Measurements from ENCODE around the gene CLEC18B.
"Not testable (repeated sequence)": the region's sequence is repeated elsewhere in the genome, so short reads cannot be mapped to it uniquely, and the experiment has no call there.

The CLEC18B gene

DNA sequence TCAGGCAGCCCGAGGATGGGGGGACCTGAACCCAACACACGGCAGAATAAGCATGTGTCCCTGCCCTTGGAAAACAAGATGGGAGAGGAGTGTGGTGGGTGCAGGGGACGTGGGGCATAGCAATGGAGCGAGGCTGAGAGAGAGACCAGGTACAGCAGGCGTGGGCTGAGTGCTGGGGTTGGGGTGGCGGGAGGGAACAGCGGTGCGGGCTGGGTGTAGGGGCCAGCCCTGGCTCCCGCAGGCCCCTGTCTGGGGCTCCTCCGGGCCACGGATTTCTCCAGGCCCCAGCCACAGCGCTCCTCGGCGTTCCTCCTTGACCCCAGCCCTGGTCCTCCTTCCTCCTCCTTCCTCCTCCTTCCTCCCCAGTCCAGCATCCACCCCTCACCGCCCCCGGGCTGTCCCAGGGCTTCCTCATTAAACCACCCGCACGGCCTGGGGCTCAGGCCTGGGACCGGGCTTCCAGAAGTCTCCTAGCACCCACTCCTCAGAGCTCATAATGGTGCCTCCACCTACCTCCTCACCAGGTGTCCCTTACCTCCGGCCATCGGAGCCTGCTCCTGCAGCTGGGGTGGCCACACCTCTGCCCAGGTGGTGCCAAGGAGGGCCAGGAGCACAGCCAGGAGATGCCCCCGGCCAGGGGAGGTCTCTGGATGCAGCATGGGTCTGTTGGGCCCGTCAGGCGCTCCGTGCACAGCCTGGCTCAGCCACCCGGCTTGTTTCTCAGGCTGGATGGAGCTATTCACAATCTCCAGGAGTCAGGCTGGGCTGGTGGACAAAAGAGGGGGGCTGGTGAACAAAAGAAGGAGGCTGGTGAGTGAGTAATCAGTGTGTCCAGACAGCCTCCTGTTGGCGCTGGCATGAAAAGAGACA lies at the start of gene CLEC18B:
Gene CLEC18B (minus strand): TSS at position 867 of the 870 bp plus-strand sequence. CDS start 208 bp downstream, at position 659.
- not testable (repeated sequence) for DNase-seq

DNA sequence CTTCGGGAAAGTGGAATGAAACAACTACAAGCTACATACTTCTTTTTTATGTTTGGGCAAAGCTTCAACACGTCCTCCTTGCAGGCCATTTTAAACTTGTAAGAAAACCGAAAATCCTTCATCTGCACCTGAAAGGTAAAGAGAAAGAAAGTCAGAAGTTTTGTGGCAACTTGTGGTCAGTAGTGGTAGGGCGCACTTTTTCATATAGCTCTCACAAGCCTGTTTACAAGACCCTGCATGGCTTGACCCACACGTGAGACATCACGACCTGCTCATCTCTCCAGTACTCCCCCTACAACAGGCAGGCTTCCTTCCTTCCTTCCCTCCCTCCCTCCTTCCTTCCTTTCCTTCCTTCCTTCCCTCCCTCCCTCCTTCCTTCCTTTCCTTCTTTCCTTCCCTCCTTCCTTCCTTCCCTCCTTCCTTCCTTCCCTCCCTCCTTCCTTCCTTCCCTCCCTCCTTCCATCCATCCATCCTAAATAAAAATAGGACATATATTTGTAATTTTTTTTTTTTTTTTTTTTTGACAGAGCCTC lies 48.7 kb upstream of the CLEC18B start:
- no peak for DNase-seq

DNA sequence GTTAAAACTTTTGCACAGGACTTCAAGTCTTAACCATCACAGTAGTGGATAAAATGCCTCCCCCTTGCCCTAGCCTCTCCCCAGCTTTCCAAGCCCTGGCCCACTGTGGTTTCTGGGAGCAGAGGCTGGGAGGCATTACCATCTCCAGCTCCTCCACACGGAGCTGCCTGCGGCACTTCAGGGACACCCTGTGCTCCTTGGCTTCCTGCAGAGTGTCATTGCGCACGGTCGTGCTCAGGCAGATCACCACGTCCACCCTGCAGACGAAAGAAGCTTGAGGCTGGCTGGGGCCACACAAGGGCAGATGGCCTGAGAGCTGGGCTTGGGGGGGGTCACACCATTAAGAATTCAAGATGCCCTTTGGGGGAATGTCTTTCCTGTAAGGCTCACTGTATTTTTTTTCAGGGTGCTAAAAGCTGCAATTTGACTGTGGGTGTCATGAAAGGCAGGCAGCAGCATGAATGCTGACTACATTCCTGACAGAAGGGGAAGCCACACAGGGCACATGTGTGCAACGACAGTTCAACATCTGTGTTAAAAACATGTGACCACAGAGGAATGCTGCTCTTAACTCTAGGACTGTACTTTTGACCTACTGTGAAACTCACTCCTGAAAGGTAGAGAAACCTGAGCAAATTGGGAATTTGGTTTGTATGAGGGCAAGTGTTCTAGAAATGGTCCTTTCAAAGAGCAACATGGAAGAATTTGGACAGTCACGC lies 47.7 kb upstream of the CLEC18B start:
- DNase-seq = no peak

DNA sequence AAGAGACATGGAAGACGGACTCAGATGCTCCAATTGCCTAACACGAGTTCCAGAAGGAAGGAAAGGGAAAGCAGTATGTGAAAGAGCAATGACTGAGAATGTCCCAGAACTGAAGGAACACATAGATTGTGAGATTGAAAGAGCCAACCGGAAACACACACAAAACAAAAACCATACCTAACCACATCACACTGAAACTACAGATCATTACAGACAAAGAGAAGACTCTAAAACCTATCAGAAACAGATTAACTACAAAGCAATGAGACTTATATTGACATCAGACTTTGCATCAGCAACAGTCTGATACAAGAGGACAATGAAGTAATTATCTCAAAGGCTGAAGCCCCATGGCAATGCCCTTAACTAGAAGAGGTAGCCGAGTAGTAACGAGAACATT lies 45.6 kb upstream of the CLEC18B start:
- DNase-seq = no peak

DNA sequence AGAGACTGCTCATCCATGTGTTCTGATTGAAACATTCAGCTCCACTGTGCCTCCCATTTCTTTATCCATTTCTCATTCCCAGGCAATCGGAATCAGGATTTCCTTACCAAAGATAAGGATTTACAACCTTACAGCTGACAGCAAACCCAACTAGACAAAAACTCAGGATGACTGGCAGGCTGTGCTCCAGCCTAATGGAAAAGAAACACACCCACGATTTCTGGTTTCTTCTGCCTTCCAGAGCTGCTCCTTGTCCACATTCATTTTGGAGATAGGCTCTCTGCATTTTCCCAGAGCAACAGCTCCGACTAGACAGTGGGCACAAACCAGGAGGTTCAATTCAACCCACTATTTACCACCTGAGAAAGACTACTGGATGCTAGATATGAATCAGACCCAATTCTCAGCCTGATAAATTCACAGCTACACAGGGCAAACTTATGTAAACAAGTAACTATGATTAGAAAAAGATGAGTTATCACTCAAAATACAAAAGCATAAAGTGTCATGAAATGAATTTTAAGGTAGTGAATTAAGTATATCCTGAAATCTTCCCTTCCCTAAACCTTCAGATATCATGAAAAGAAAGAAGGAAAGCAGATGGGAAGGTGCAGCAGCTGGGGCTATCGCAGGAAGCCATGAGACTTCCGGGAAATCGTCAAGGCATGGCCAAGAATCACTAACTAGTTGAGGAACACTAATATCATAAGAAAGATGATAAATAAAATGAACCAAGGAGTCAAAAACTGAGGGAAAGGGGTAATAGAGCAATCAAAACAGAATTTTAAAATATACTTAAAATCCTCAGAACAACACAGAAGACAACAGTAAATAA lies 44.8 kb upstream of the CLEC18B start:
- DNase-seq = no peak

DNA sequence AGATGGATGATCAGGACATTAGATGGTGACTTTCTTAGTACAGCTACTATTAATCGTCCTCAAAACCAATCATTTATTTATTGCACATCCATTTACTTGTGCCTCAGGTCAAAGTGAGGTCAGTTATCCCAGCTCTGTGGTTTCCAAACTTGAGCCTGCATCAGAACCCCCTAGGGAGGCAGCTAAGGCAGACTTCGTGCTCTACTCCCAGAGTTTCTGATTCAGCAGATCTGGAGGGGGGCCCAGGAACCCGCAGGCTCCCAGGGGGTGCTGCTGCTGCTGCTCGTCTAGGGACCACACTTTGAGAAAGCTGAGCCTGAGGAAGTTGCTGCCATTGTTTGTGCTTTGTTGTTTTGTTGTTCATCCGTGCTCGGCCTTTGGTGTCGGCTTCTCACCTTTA lies 44.0 kb upstream of the CLEC18B start:
- no peak for DNase-seq

DNA sequence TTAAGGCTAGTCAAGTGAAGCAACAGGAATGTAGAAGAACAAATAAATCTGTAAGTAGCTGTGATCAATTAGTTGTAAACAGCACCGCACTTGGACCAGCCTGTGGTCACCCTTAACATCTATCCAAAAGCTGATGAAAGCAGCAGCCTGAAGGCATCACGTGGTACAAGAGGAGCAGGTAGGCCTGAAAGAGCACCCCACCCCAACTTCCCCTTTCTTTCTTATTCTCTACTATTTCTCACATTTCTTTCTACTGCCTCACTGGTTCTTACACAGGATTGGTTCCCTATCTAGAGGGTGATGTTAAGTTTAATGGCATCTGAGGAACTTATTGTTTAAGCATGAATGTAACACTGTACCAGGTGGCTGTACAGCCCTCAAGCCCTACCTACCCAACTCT lies 42.6 kb upstream of the CLEC18B start:
- DNase-seq = no peak

DNA sequence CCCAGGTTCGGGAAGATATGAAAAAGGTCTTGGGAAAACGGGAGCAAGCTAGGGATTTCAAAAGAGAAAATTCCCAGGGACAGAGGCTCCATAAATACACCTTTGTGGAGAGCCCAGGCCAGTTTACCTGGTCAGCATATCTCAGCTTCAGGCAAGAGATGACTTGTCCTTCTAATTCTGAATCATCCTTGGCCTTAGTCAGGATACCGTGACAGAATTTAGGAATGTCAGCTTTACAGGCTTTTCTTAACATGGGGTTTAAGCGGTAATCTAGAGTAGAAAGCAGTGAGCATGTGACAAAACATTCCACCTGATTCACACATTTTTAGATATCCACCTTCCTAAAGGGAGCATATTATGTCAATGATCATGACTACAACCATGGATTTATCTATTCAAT lies 41.1 kb upstream of the CLEC18B start:
- DNase-seq = no peak

DNA sequence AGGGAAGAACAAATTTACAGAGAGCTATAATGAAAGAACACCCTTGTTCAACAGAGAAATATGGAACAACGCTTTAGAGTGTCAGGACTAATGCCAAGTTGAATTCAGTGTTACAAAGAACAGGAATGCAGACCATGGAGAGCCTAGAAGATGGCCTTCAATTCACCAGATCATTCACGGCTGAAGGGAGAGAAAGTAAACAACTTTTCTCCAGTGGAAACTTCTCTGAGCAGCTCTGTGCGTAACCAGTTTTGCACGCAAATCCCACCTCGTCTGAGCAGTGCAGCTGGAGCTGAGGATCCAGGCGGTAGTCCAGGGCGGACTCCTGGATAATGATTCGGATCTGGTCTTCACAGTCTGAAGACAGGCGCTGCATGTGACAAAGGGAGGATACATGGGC lies 40.5 kb upstream of the CLEC18B start:
- no peak for DNase-seq

DNA sequence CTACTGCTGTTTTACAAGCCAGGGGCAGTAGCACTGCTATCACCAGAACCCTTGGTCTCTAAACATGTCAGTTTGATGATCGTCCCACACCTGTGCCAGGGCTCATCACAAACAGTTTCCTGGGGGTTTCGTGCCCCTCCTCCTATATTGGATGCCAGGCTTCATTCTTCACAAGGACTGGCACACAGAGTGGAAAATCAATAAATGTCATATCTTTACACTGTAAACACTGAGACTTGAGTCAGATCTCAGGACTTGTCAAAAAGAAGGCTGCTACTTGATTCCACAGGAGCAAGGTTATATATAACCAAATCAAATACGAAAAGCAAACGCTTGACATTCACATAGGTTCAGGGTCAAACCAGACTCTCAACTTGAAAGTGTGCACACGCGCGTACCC lies 39.3 kb upstream of the CLEC18B start:
- DNase-seq = no peak

DNA sequence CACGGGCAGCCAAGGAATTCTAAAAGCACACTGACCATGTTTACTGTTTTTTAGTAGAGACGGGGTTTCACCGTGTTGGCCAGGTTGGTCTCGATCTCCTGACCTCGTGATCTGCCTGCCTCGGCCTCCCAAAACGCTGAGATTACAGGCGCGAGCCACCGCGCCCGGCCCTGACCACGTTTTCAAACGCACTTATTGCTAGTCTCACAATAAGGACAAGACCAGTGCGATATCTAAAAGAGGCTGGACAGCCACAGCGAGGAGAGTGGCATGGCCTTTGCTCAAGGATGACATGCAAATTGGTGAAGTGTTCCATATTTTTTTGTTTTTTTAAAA lies 35.0 kb upstream of the CLEC18B start:
- no peak for DNase-seq

DNA sequence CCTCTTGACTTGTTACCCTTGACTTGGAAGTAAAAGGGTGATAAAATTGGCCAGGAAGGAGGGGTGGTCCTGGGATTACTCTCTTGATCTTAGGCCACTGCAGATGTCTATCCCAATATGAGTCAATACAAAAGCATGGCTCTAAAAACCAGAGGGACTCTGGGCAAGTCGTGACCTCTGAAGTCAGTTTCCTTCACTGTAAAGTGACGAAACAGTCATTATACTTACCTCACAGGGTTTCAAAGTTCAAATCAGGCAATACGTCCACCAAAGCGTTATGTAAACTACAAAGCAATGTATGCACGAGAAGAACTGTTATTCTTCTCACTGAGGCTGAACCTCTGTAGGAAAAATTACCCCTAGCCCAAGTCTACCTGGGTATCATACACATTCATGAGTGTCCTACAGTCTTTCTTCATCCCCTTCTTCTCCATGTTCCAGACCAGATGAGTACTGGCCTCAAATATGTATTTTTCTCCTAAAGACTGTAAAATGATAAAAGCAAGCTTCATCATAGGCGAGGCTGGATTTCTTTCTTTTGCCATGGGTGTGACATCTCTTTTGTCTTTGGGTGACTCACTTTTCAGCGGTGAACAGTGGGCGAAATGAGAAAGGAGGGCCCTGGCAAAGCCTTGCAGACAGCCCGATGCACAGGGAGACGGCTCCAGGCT lies 34.5 kb upstream of the CLEC18B start:
- no peak for DNase-seq

DNA sequence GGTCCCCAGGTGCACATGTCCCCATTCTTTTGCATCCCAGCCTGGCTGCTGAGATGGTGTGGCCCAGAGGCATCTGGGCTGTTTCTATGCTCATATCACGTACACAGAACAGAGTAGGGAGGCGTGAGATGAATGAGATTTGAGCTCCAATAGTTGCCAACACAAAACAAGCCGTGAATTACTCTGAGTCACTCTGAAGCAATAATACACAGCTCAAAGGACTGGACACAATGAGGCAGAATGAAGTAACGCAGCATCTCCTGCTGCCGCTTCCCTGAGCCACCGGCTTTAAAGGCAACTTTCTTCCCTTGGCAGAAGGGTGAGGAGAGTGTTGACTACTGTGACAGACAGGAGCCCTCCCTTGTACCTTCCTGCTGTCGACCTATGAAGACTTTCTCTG lies 33.9 kb upstream of the CLEC18B start:
- DNase-seq = no peak

DNA sequence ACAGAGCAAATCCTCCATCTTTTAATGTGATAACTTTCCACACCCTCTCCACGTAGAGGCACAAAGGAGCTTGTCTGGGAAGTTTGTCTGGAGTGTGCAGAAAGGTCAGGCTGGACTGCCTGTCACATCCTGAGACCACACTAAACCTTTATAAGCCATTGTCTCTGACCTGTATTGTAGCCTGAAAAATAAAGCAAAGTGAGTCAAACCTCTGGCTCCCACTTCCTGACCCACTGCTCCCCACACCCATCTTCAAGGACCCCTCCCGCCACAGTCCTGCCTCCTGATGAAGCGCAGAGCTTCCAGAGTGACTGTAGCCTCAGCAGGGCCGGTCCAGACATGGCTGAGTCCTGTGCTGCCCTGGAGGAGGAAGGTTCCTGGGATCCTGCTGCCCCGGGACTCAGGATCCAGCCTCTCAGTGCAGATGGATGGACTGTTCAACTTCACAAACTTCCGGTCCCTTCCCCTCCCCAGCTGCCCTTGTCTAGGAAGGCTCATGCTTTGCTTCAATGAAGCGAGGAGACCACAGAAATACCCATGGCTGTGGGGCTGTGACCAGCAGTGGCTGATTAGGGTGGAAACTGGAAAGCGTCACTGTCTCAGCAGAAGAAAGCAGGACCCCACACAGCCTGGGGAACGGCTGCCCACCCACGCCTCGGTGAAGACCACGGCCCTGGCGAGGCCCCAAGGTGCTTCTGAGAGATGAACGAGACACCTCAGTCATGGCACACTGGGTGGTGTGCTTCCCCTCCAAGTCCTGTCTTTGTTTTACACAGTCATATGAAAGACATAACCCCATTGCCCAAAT lies 30.9 kb upstream of the CLEC18B start:
- DNase-seq = no peak

DNA sequence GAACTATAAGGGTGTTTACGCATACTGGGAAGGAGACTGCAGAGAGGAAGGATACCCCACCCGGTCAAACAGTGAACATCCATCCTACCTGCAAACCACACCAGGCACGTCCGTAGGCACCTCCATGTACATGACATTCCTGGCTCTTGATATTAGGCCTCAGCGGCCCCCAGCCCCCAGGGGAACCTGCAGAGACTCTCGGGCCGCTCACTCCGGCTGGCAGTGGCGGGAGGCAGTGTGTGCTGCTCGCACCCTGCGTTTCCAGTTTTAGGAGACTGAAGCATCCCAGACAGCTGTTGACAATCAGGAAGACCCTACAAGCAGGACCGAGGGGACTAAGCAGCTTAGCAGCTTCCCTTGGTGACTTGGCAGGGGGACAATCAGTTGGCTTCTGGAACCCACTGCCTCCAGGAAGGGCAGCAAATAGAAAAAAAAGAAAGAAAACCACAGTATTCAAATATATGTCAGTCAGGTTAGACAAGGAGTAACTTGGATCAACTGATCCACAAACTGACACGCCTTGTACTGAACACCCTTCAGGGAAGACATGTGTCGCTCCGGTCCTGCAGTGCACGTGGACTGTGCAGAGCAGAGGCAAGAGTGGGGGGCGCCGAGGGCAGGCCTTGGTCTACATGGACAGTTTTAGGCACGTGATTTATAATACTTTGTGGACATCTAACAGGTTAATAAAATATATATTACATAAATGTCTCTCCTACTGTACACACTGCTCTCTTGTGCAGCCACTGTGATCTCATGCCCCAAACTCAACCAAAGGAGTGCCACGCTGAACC lies 29.9 kb upstream of the CLEC18B start:
- DNase-seq = no peak

DNA sequence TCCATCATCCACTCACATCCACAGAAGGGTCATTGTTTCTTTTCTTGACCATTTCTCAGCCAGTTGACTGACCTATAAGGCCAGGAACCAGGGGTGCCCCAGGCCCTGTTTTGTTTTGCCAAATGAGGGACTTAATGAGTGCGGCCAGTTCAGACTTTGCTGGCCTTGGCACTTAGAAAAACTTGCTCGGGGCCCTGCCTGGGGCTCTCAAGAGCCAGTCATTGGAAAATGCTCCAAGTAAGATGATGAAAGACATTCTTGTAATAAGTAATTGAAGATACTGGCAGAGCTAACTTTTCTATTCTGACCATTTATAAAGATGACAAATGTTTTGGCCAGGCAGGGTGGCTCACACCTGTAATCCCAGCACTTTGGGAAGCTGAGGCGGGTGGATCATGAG lies 29.0 kb upstream of the CLEC18B start:
- no peak for DNase-seq

DNA sequence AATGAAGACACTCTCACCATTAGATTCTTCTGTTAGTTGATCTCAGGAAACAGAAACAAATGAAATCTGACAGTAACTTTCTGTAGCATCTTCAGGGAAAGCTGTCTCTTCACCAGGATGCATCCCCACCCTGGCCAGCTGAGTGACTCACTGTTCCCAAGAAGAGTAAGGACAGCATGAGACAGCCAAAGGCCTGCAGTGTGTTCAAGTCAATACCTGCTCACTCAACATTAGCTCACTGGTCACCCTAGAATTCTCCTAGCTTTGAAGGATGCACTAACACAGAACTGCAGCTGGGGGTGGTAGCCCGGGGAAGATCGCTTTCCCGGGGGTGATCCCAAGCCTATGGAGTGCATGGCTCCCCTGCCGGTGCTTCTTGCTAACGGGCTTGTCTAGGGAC lies 28.2 kb upstream of the CLEC18B start:
- no peak for DNase-seq

DNA sequence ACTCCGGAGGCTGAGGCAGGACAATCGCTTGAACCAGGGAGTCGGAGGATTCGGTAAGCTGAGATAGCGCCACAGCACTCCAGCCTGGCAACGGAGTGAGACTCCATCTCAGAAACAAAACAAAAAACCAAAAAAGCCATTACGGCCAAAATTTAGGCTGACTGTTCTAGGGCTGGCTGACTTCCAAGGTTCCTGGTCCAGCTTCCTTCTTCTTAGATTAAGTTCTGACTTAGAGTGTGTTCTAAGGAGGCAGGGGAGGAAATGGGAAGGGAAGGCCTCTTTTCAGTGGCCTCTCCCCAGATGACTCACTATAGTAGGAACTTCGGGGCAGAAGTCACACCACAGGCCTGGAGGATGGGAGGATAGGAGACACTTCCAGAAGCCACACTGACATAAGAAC lies 27.7 kb upstream of the CLEC18B start:
- no peak for DNase-seq

DNA sequence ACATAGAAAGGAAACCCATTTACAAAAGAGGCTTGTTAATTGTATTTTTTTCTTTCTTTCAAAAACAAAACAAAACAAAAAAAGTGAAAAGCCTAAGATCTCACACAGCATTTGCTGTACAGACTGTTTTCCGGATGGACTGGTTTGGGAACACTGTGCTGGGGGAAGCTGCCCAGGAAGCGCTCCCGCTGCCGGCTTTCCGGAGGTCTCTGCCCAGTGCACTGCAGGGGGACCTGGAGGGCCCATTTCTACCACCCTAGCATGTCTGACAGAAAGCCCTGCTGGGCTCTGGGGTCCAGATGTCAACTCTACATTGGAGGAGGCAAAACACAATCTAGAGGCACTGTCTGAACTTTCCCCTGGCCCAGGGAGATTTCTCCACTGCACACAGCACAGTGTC lies 26.3 kb upstream of the CLEC18B start:
- DNase-seq = no peak

DNA sequence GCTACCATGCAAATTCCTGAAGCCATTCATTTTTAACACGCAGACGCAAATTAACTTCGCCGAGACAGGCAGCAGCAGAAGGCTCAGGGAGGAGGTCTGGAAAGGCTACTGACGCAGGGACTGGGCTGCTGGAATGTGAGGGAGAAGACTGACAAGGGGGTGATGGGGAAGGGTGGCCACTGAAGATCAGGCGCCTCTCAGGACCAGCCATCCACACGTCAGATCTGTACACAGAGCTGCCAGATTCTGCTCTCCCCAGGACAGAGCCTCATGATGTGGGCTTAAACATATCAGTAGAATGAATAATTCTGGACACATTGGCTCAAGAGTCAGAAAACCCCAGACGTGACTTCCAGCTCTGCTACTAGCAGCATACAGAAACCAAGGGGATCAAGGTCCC lies 25.6 kb upstream of the CLEC18B start:
- no peak for DNase-seq

Measured in NCI-H2227 treated with DMSO at 0.1 percent for 48 hours (cell line).